Measurements from ENCODE around the gene FURIN. TPM values are rescaled to one million over a fixed set of nuclear protein-coding genes. Genes with fewer than 3 reads are reported as not detected.

Gene FURIN
- total RNA-seq, 4 donors from 2014 or later, result 34.4 to 72.5 (median 49.8) TPM

- TF ChIP-seq, protein P1, sequence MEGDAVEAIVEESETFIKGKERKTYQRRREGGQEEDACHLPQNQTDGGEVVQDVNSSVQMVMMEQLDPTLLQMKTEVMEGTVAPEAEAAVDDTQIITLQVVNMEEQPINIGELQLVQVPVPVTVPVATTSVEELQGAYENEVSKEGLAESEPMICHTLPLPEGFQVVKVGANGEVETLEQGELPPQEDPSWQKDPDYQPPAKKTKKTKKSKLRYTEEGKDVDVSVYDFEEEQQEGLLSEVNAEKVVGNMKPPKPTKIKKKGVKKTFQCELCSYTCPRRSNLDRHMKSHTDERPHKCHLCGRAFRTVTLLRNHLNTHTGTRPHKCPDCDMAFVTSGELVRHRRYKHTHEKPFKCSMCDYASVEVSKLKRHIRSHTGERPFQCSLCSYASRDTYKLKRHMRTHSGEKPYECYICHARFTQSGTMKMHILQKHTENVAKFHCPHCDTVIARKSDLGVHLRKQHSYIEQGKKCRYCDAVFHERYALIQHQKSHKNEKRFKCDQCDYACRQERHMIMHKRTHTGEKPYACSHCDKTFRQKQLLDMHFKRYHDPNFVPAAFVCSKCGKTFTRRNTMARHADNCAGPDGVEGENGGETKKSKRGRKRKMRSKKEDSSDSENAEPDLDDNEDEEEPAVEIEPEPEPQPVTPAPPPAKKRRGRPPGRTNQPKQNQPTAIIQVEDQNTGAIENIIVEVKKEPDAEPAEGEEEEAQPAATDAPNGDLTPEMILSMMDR (IDR thresholded peaks at IDR 0.05; ENCODE audit: low read depth), result no peak
Measured at GRCh38 chr15:90914305-90915080, 46.1 kb downstream of the FURIN start.

DNA sequence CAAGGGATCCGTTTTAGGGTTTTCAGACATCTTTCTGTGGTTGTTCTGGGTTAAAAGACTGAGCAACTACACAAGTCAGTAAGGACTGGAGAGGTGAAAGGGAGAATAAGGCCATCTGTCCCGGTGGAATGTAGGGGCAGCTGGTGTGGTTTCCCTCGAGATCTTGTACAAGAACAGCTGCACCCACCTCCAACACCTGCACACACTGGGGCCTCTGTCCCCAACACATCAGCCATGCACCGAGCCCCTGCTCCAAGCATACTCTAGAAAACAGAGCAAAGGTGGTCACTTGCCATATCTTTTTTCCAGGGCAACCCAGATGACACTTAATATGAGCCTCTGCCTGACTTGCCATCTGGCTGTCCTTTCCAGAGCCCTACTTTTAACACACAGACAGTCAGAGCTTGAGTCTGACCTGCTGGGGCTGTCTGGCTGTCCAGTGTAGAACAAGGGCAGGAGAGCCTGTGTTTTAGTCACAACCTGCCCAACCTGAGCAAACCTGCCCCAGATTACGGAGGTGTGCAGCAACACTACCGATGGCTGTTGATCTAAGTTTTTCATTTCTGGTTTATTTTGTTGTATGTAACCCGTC is 46.9 kb downstream of the FURIN start:
- TF ChIP-seq, protein P1 (IDR thresholded peaks at IDR 0.05; ENCODE audit: low read depth), result no peak

GRCh38 chr15:90915808-90916440 is 47.5 kb downstream of the FURIN start:
- TF ChIP-seq, protein P1 (IDR thresholded peaks at IDR 0.05; ENCODE audit: low read depth), result no peak

- TF ChIP-seq, protein P1 (IDR thresholded peaks at IDR 0.05; ENCODE audit: low read depth), result no peak
Measured at GRCh38 chr15:90916461-90916860, 48.1 kb downstream of the FURIN start.

DNA sequence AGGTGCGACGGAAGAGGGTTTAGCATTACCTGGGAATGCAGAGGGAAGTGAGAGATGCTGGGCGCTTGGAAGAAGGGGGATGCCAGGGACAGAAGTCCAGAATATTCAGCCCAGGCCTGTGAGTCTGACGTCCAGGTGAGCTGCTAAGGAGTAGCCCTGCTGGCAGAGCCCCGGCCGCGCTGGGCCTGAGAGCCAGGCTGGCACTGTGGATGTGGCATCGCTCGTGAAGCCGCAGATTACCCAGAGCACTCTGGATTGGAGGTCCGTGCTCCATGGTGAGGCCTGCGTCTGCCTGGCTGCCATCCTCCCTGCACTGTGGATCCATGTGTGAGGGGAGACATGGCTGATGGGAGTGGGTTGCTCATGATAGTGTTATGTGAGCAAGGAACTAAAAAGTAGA is 49.2 kb downstream of the FURIN start:
- TF ChIP-seq, protein P1 (IDR thresholded peaks at IDR 0.05; ENCODE audit: low read depth), result no peak

DNA sequence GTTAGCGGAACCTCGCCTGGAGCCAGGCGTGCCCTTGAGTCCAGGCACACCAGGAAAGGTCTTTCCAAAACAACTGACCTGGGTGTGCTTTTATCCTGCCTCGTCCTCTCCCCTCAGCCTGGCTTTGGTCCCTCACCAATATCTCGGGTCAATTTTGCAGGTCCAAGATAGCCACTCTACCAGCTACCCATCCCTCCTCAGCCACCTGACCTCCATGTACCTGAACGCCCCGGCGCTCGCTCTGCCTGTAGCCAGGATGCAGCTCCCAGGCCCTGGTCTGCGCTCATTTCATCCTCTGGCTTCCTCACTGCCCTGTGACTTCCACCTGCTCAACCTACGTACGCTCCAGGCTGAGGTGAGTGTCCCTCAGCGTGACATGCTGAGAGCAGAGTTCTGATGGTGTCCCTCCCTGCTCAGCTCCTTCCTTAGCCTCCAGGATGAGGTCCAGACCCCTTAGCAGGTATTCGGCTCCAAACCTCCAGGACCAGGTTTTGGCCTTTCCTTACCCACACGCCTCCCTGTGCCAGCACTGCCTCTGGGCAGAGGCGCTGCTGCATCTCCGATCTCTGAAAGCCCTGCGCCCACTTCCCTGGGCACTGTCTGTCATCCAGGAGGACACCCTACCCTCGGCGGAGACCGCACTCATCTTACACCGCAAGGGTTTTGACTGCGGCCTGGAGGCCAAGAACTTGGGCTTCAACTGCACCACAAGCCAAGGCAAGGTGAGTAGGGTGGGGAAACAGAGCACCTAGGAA is 49.8 kb downstream of the FURIN start:
- TF ChIP-seq, protein P1 (IDR thresholded peaks at IDR 0.05; ENCODE audit: low read depth), result no peak
